H9 (cell line): ENCODE measurements around the gene SMC1B. TPM values are rescaled to one million over a fixed set of nuclear protein-coding genes. Genes with fewer than 3 reads are reported as not detected.
A peak's percentile ranks its signal among the peaks of the same experiment; 100 is the strongest.

ENCODE experiments used
- DNase-seq: peaks from one replicate; pipeline ENCODE4 v3.0.0-alpha.2; 2017
- H2AFZ ChIP-seq: one replicate; pipeline ENCODE4 v1.6.1; 2013; ENCODE audit warnings: mild to moderate bottlenecking, low read length, control low read depth, moderate library complexity
- H2AK5ac ChIP-seq: 2 replicates; pipeline ENCODE4 v1.6.1; 2013; ENCODE audit warnings: low read length, control low read depth, mixed read lengths; ENCODE audit not compliant: insufficient read length
- H2BK120ac ChIP-seq: one replicate; pipeline ENCODE4 v1.6.1; 2013; ENCODE audit warnings: low read depth, mild to moderate bottlenecking, low read length, control low read depth, inconsistent platforms; ENCODE audit not compliant: poor library complexity, severe bottlenecking
- H2BK12ac ChIP-seq: 2 replicates; pipeline ENCODE4 v1.6.1; 2013; ENCODE audit warnings: low read length, control low read depth, mixed read lengths, low read depth; ENCODE audit not compliant: insufficient read length
- H2BK15ac ChIP-seq: 2 replicates; pipeline ENCODE4 v1.6.1; 2013; ENCODE audit warnings: low read depth, low read length, control low read depth
- H2BK20ac ChIP-seq: one replicate; pipeline ENCODE4 v1.6.1; 2013; ENCODE audit warnings: low read depth, mild to moderate bottlenecking, low read length, control low read depth, inconsistent platforms; ENCODE audit not compliant: poor library complexity, severe bottlenecking
- H2BK5ac ChIP-seq: 2 replicates; pipeline ENCODE4 v1.6.1; 2013; ENCODE audit warnings: low read length, control low read depth, mixed read lengths; ENCODE audit not compliant: insufficient read length
- H3K14ac ChIP-seq: 2 replicates; pipeline ENCODE4 v1.6.1; 2013; ENCODE audit warnings: low read length, control low read depth; ENCODE audit not compliant: insufficient read depth
- H3K18ac ChIP-seq: 2 replicates; pipeline ENCODE4 v1.6.1; 2013; ENCODE audit warnings: low read depth, mild to moderate bottlenecking, mixed read lengths, low read length, control low read depth; ENCODE audit not compliant: insufficient read length
- H3K23ac ChIP-seq: 2 replicates; pipeline ENCODE4 v1.6.1; 2013; ENCODE audit warnings: low read length, control low read depth, mixed read lengths, low read depth; ENCODE audit not compliant: insufficient read length
- H3K23me2 ChIP-seq: 2 replicates; pipeline ENCODE4 v1.6.1; 2013; ENCODE audit warnings: low read depth, mild to moderate bottlenecking, mixed read lengths, low read length, control low read depth; ENCODE audit not compliant: insufficient read length, poor library complexity, severe bottlenecking
- H3K27ac ChIP-seq: 2 replicates; pipeline ENCODE4 v1.5.1; 2013; ENCODE audit warnings: low read length, control low read depth, mixed read lengths, low read depth; ENCODE audit not compliant: insufficient read length
- H3K27me3 ChIP-seq: 2 replicates; pipeline ENCODE4 v1.6.1; 2013; ENCODE audit warnings: low read length, control low read depth, inconsistent platforms; ENCODE audit not compliant: insufficient read depth
- H3K4ac ChIP-seq: 2 replicates; pipeline ENCODE4 v1.6.1; 2013; ENCODE audit warnings: low read depth, mild to moderate bottlenecking, control low read depth, inconsistent platforms, low read length, moderate library complexity
- H3K4me1 ChIP-seq: 2 replicates; pipeline ENCODE4 v1.6.1; 2013; ENCODE audit warnings: low read length, control low read depth, inconsistent platforms; ENCODE audit not compliant: insufficient read depth
- H3K4me2 ChIP-seq: 2 replicates; pipeline ENCODE4 v1.6.1; 2013; ENCODE audit warnings: low read length, control low read depth, mixed read lengths; ENCODE audit not compliant: insufficient read length, insufficient read depth
- H3K56ac ChIP-seq: 2 replicates; pipeline ENCODE4 v1.6.1; 2013; ENCODE audit warnings: low read depth, mild to moderate bottlenecking, mixed read lengths, low read length, control low read depth; ENCODE audit not compliant: insufficient read length
- H3K79me1 ChIP-seq: 2 replicates; pipeline ENCODE4 v1.6.1; 2013; ENCODE audit warnings: low read depth, mild to moderate bottlenecking, moderate library complexity, low read length, control low read depth, inconsistent platforms; ENCODE audit not compliant: insufficient read depth, poor library complexity, severe bottlenecking
- H3K79me2 ChIP-seq: 2 replicates; pipeline ENCODE4 v1.6.1; 2013; ENCODE audit warnings: low read length, control low read depth, inconsistent platforms; ENCODE audit not compliant: insufficient read depth
- H3K9ac ChIP-seq: 2 replicates; pipeline ENCODE4 v1.6.1; 2013; ENCODE audit warnings: low read length, control low read depth, mixed read lengths; ENCODE audit not compliant: insufficient read length; ENCODE audit errors: extremely low read depth
- H3K9me3 ChIP-seq: one replicate; pipeline ENCODE4 v1.6.1; 2013; ENCODE audit warnings: low read depth, low read length, inconsistent platforms; ENCODE audit not compliant: control insufficient read depth
- H3T11ph ChIP-seq: one replicate; pipeline ENCODE4 v1.6.1; 2013; ENCODE audit warnings: mild to moderate bottlenecking, low read length, control low read depth, inconsistent platforms
- H4K20me1 ChIP-seq: one replicate; pipeline ENCODE4 v1.6.1; 2013; ENCODE audit not compliant: control insufficient read depth, insufficient read length, insufficient read depth
- H4K5ac ChIP-seq: 2 replicates; pipeline ENCODE4 v1.6.1; 2013; ENCODE audit warnings: low read depth, mild to moderate bottlenecking, mixed read lengths, low read length, control low read depth; ENCODE audit not compliant: insufficient read length
- H4K8ac ChIP-seq: replicated peaks from 2 replicates; pipeline ENCODE4 v1.6.1; 2013; ENCODE audit warnings: low read length, control low read depth, mixed read lengths, low read depth; ENCODE audit not compliant: insufficient read length
- H4K91ac ChIP-seq: 2 replicates; pipeline ENCODE4 v1.6.1; 2013; ENCODE audit warnings: low read depth, mild to moderate bottlenecking, moderate library complexity, mixed read lengths, low read length, control low read depth; ENCODE audit not compliant: insufficient read length
- H3K27ac Mint-ChIP-seq, 3 experiments: 2 replicates in 2 of 3; 3 replicates in 1 of 3; pipeline ENCODE4 v1.8.0; 2020 to 2021; ENCODE audit warnings: mixed read lengths in 3 of 3, mild to moderate bottlenecking in 1 of 3, moderate library complexity in 1 of 3
- H3K27me3 Mint-ChIP-seq: 2 replicates; pipeline ENCODE4 v1.8.0; 2021; ENCODE audit warnings: low read depth, mild to moderate bottlenecking, moderate library complexity, mixed read lengths
- H3K36me3 Mint-ChIP-seq, 3 experiments: 2 replicates in 2 of 3; 3 replicates in 1 of 3; pipeline ENCODE4 v1.8.0; 2020 to 2021; ENCODE audit warnings: low read depth in 3 of 3, mixed read lengths in 3 of 3; ENCODE audit not compliant: insufficient read depth in 1 of 3
- H3K4me1 Mint-ChIP-seq, 2 experiments: 2 replicates each; pipeline ENCODE4 v1.8.0; 2020; ENCODE audit warnings: mixed read lengths in 2 of 2
- H3K4me3 Mint-ChIP-seq, 2 experiments: 2 replicates in 1 of 2; 3 replicates in 1 of 2; pipeline ENCODE4 v1.8.0; 2020 to 2021; ENCODE audit warnings: mild to moderate bottlenecking in 2 of 2, mixed read lengths in 2 of 2, moderate library complexity in 1 of 2
- H3K9me3 Mint-ChIP-seq, 2 experiments: 2 replicates in 1 of 2; 3 replicates in 1 of 2; pipeline ENCODE4 v1.8.0; 2020; ENCODE audit warnings: mild to moderate bottlenecking in 2 of 2, mixed read lengths in 2 of 2, moderate library complexity in 1 of 2
- WGBS: extraction: QIAGEN DNeasy Blood & Tissue Kit; methylation state at CpG from one replicate; pipeline ENCODE4 v1.1.7; 2013; ENCODE audit warnings: missing lambda C conversion rate, low lambda C conversion rate, mixed read lengths; ENCODE audit not compliant: insufficient read length; ENCODE audit errors: extremely low coverage; 5-methylcytosine and 5-hydroxymethylcytosine counted together
- total RNA-seq: library from RNA; stranded (reverse); gene quantifications from 2 replicates; pipeline ENCODE4 v1.2.1, GENCODE V29; 2021
- TF ChIP-seq, protein P1 (sequence below): fragments of 200-600 bp; sonication (generic); conservative IDR thresholded peaks from 3 replicates; pipeline ENCODE4 v1.8.0; 2021; ENCODE audit warnings: antibody characterized with exemption, mild to moderate bottlenecking

Gene SMC1B
- total RNA-seq, 1 experiment from 2014 or later, result not detected

DNA sequence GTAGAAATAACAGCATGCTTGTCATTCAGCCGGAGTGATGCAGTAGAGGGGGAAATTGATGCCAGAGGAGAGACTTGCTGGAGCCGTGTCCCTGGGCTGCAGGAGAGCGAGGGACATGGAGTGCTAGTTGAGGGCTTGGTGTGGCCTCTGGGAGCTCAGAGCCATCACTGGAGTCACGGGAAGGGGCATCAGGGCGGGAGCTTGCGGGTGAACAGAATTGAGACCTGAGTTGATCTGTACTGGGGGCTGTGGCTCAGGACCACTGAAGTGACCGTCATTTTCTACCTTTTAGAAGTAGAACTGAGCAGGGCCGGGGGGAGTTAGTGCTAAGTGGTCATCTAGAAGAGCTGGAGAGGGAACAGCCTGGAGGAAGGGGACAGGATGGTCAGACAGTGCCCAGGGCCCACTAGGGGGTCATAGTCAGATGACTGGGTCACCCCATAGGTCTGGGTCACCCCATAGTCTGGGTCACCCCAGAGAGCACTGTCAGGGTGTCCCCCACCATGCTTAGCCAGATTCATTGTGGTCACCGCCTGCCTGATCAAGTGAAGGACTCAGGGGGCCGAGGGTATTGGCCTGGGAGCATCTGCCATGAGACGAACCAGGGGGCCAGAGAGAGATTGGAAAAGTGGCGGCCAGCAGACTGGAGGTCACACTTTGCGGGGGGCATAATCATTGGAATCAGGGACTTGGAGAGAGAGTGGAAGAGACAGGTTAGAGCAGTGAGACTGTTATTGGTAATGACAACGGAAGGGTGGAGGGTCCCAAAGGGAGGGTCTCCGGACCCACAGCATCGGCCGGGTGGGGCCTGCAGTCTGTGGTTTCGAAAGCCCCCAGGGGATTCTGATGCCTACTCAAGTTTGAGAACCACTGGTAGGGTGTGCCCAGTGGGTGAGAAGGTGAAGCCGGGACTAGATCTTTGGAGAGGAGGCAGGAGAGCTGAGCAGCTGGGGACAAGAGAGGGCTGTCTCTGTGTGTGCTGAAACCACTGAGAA is 15.3 kb upstream of the SMC1B start:
- no CpG with 5 or more reads among the region's 19 CpGs for WGBS
- Mint-ChIP-seq H3K27ac (peak overlapping the region in 2 of 3 experiments; percentile 1 to 32; a peak in 2 of 7 replicates), H3K4me1 (peaks cover 3% of the 10 kb centered on the region in 2 experiments; a peak in 2 of 4 replicates), H3K27me3 (peaks cover 16% of the 10 kb centered on the region), H3K9me3 (peaks cover 0 to 6% of the 10 kb centered on the region in 2 experiments; a peak in 2 of 5 replicates), H3K4me3 (no peak overlapping the region), H3K36me3 (peaks cover 0 to 8% (median 6%) of the 10 kb centered on the region in 3 experiments; a peak in 4 of 7 replicates)
- no peak overlapping the region for H4K5ac ChIP-seq
- H3K18ac ChIP-seq, result no peak overlapping the region
- no peak overlapping the region for H3K4me2 ChIP-seq
- H3K79me2 ChIP-seq, result no peaks in the 10 kb centered on the region
- no peaks in the 10 kb centered on the region for H3K23me2 ChIP-seq
- no peak overlapping the region for H3K56ac ChIP-seq
- no peak overlapping the region for H2BK5ac ChIP-seq
- H3K9me3 ChIP-seq, result no peaks in the 10 kb centered on the region
- no peak overlapping the region for H4K91ac ChIP-seq
- H2BK120ac ChIP-seq, result no peak overlapping the region
- DNase-seq, result no peak
- no peak overlapping the region for H3K9ac ChIP-seq
- H3K23ac ChIP-seq, result no peak overlapping the region
- no peak overlapping the region for H2BK15ac ChIP-seq
- TF ChIP-seq, protein P1, sequence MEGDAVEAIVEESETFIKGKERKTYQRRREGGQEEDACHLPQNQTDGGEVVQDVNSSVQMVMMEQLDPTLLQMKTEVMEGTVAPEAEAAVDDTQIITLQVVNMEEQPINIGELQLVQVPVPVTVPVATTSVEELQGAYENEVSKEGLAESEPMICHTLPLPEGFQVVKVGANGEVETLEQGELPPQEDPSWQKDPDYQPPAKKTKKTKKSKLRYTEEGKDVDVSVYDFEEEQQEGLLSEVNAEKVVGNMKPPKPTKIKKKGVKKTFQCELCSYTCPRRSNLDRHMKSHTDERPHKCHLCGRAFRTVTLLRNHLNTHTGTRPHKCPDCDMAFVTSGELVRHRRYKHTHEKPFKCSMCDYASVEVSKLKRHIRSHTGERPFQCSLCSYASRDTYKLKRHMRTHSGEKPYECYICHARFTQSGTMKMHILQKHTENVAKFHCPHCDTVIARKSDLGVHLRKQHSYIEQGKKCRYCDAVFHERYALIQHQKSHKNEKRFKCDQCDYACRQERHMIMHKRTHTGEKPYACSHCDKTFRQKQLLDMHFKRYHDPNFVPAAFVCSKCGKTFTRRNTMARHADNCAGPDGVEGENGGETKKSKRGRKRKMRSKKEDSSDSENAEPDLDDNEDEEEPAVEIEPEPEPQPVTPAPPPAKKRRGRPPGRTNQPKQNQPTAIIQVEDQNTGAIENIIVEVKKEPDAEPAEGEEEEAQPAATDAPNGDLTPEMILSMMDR, result no peak
- H4K20me1 ChIP-seq, result no peaks in the 10 kb centered on the region
- no peak overlapping the region for H3K14ac ChIP-seq
- H3T11ph ChIP-seq, result no peak overlapping the region
- H4K8ac ChIP-seq, result no peak overlapping the region
- no peak overlapping the region for H3K27ac ChIP-seq
- H2BK20ac ChIP-seq, result no peak overlapping the region
- no peak overlapping the region for H2AFZ ChIP-seq
- H2AK5ac ChIP-seq, result no peak overlapping the region
- H2BK12ac ChIP-seq, result no peak overlapping the region
- no peaks in the 10 kb centered on the region for H3K79me1 ChIP-seq
- H3K27me3 ChIP-seq, result no peaks in the 10 kb centered on the region
- H3K4me1 ChIP-seq, result no peaks in the 10 kb centered on the region
- no peak overlapping the region for H3K4ac ChIP-seq
